ENCODE data around the gene SRRM2. TPM values are rescaled to one million over a fixed set of nuclear protein-coding genes. Genes with fewer than 3 reads are reported as not detected.

Gene SRRM2
- total RNA-seq (1,000 to 10,000 TPM; 1,187 to 1,199 TPM), total RNA-seq (120 to 2,019 (median 401) reads per million in 172 experiments)
- polyA plus RNA-seq (2013, experiment 1 of 2), result 509 TPM
- 748 TPM for polyA plus RNA-seq (2013, experiment 2 of 2)

GRCh38 chr16:2752035-2752849 lies at the start of gene SRRM2:
SRRM2 (plus strand) TSS chr16:2752638; CDS start chr16:2756365, 3,727 bp downstream.
- POLR2A ChIA-PET, result interaction anchor here (0.7 to 5.5 kb wide), 14 partner anchors 10 to 597 kb away, joined by 3 to 88 read pairs (median 4); partner anchors contain the start of genes ELOB, FLYWCH1, FLYWCH2 and KCTD5
- peak; percentile 84 for ATAC-seq (ENCODE audit: poor library complexity)

GRCh38 chr16:2702871-2703745 lies 49.3 kb upstream of the SRRM2 start:
- peaks cover 36% of the 10 kb centered on the region for H3K36me3 Mint-ChIP-seq (ENCODE audit: low read depth)
- Histone ChIP-seq H3K9me3 (ENCODE audit: control insufficient read depth in 1 of 2, insufficient read depth in 1 of 2, low read length in 2 of 2) (no peaks in the 10 kb centered on the region), H3K27me3 (ENCODE audit: control insufficient read depth in 1 of 2, insufficient read depth in 2 of 2, low read length in 2 of 2) (no peaks in the 10 kb centered on the region), H3K27ac (ENCODE audit: low read depth in 1 of 2, low read length in 2 of 2) (no peak overlapping the region), H3K4me1 (ENCODE audit: insufficient read depth, low read length) (no peaks in the 10 kb centered on the region), H3K4me3 (ENCODE audit: low read length) (no peak overlapping the region), H3K36me3 (ENCODE audit: insufficient read depth, low read length) (peaks cover 91% of the 10 kb centered on the region)
- intact Hi-C loops (cut with DNase I, micrococcal nuclease), result no loop called here
- no peaks in the 10 kb centered on the region for H3K27me3 Mint-ChIP-seq
- no peak overlapping the region for H3K27ac Mint-ChIP-seq
- ChIA-PET POLR2A (no interaction called here), CTCF (no interaction called here)
- DNase-seq, result no peak
- no peaks in the 10 kb centered on the region for H3K9me3 Mint-ChIP-seq
- TF ChIP-seq CTCF (IDR thresholded peaks at IDR 0.05), result no peak
- ATAC-seq (ENCODE audit: poor library complexity), result no peak
- no peak overlapping the region for H3K4me3 Mint-ChIP-seq
- no peaks in the 10 kb centered on the region for H3K4me1 Mint-ChIP-seq (ENCODE audit: low read depth)

More at GRCh38 chr16:2752035-2752849, at the start of gene SRRM2:
- H3K4me3 Mint-ChIP-seq, result peak within 1 kb of the TSS; percentile 99
- H3K27ac ChIP-seq (ENCODE audit: low read depth in 1 of 2, low read length in 2 of 2), result peak within 1 kb of the TSS; percentile 97 to 98
- H3K4me1 ChIP-seq (ENCODE audit: insufficient read depth, low read length), result peaks cover 57% of the 10 kb centered on the region
- CTCF ChIA-PET, result interaction anchor here (1.2 kb wide), 1 partner anchor 116 kb away, joined by 3 read pairs; no protein-coding TSS in a partner anchor
- peak within 1 kb of the TSS; percentile 100 for H3K27ac Mint-ChIP-seq
- no peak for TF ChIP-seq CTCF (IDR thresholded peaks at IDR 0.05)
- no peaks in the 10 kb centered on the region for H3K27me3 Mint-ChIP-seq
- peaks cover 2% of the 10 kb centered on the region for H3K9me3 Mint-ChIP-seq
- H3K9me3 ChIP-seq (ENCODE audit: control insufficient read depth in 1 of 2, insufficient read depth in 1 of 2, low read length in 2 of 2), result peaks cover 0 to 12% of the 10 kb centered on the region in 2 experiments
- peak within 1 kb of the TSS; percentile 97 for H3K4me3 ChIP-seq (ENCODE audit: low read length)
- H3K36me3 ChIP-seq (ENCODE audit: insufficient read depth, low read length), result peaks cover 17% of the 10 kb centered on the region
- no peaks in the 10 kb centered on the region for H3K27me3 ChIP-seq (ENCODE audit: control insufficient read depth in 1 of 2, insufficient read depth in 2 of 2, low read length in 2 of 2)
- peaks cover 46% of the 10 kb centered on the region for H3K36me3 Mint-ChIP-seq (ENCODE audit: low read depth)
- intact Hi-C loops (cut with DNase I, micrococcal nuclease), result loop anchor here (1.0 to 2.0 kb wide), 4 partner anchors 25 to 79 kb away; partner anchors contain the start of genes ELOB (in 2 of the 2) and KCTD5 (in 1 of the 2)
- DNase-seq, result peak; percentile 90 to 98 (median 93)
- H3K4me1 Mint-ChIP-seq (ENCODE audit: low read depth), result peaks cover 58% of the 10 kb centered on the region
